ENCODE data around the gene ADAMTS9.

The ADAMTS9 gene

DNA sequence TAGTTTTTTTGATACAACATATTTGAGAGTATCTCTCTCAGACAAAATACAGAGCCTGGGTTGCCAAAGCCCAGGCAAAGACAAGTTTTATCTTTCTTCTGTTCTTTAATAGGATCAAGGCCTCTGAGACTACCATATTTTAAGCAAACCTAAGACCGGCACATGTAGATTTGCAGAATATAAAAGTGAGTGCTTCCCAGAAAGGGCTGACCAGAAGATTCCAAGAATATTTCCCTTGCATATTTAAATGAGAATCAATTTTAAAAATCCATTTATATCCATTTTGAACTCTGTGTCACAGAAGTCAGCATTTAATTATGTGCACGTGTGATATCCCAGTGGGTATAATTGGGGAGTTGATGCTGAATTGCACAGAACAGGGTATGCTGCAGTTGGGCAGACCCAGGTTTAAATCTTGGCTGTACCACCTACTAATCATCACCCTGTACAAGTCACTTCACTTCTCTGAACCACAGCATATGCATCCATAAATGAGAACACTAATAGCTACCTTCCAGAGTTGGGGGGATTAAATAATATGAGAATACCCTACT lies 191.9 kb downstream of the ADAMTS9 start:
- Histone ChIP-seq H3K27me3 (ENCODE audit: insufficient read depth, low read depth, severe bottlenecking) (no peaks in the 10 kb centered on the region), H3K9me3 (ENCODE audit: severe bottlenecking) (no peaks in the 10 kb centered on the region), H3K36me3 (no peaks in the 10 kb centered on the region), H3K27ac (no peak overlapping the region), H3K4me3 (ENCODE audit: low read depth, low read length) (no peak overlapping the region)
- no peak for DNase-seq
- TF ChIP-seq, protein P1, sequence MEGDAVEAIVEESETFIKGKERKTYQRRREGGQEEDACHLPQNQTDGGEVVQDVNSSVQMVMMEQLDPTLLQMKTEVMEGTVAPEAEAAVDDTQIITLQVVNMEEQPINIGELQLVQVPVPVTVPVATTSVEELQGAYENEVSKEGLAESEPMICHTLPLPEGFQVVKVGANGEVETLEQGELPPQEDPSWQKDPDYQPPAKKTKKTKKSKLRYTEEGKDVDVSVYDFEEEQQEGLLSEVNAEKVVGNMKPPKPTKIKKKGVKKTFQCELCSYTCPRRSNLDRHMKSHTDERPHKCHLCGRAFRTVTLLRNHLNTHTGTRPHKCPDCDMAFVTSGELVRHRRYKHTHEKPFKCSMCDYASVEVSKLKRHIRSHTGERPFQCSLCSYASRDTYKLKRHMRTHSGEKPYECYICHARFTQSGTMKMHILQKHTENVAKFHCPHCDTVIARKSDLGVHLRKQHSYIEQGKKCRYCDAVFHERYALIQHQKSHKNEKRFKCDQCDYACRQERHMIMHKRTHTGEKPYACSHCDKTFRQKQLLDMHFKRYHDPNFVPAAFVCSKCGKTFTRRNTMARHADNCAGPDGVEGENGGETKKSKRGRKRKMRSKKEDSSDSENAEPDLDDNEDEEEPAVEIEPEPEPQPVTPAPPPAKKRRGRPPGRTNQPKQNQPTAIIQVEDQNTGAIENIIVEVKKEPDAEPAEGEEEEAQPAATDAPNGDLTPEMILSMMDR (IDR thresholded peaks at IDR 0.05; ENCODE audit: low read depth, low read length): no peak

DNA sequence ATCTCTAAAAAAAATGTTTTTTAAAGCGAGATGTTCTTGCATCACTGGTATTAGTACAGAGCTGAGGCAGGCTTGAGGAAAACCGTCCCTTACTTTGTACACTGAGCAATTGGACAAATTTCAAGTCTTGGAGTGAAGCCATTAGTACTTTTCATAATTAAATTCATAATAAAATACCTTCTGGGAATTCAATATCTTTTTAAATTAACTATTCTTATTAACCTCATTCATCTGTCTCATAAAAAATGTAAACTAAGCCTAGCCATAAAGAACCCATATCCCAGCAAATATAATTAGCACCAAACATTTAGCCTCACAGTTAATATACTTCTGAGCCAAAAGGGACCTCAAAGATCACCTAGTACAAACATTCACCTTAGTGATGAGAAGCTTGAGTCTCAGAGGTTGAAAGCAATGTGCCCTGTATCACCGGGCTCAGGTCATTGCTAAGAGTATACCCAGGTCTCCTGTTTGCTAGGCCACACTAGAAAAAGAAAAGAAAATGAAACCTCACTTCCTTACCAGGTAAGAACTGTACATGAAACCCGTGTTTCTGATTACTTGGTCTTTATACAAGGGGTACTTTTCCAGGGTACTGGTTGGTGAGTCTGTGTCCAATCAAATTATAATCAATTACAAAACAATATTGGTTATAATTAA lies 192.5 kb downstream of the ADAMTS9 start:
- Histone ChIP-seq H3K27ac (no peak overlapping the region), H3K9me3 (ENCODE audit: severe bottlenecking) (no peaks in the 10 kb centered on the region), H3K36me3 (no peaks in the 10 kb centered on the region), H3K4me3 (ENCODE audit: low read depth, low read length) (no peak overlapping the region), H3K27me3 (ENCODE audit: insufficient read depth, low read depth, severe bottlenecking) (no peaks in the 10 kb centered on the region)
- TF ChIP-seq, protein P1 (IDR thresholded peaks at IDR 0.05; ENCODE audit: low read depth, low read length): no peak
- DNase-seq: no peak

DNA sequence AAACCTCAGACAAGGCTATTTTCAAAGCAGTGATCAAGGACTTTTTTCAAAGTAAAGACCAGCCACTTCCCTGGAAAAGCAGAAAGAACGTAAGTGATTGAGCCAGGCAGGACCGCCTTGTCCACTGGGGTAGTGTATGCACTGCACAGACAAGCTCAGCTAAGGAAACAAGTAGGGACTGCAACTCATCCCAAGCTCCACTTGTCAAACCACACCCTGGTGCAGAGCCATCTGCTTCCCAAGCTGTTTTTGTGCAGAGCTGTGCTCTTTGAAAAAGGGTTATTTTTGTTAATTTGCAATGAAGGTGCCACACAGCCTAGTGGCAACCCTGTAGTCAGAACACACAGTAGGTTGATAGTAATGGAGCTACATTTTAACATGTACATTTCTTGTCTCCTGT lies 193.3 kb downstream of the ADAMTS9 start:
- H3K4me3 ChIP-seq (ENCODE audit: low read depth, low read length): no peak overlapping the region
- H3K27me3 ChIP-seq (ENCODE audit: insufficient read depth, low read depth, severe bottlenecking): no peaks in the 10 kb centered on the region
- no peak for DNase-seq
- TF ChIP-seq, protein P1 (IDR thresholded peaks at IDR 0.05; ENCODE audit: low read depth, low read length): no peak
- no peak overlapping the region for H3K27ac ChIP-seq
- no peaks in the 10 kb centered on the region for H3K9me3 ChIP-seq (ENCODE audit: severe bottlenecking)
- no peaks in the 10 kb centered on the region for H3K36me3 ChIP-seq

DNA sequence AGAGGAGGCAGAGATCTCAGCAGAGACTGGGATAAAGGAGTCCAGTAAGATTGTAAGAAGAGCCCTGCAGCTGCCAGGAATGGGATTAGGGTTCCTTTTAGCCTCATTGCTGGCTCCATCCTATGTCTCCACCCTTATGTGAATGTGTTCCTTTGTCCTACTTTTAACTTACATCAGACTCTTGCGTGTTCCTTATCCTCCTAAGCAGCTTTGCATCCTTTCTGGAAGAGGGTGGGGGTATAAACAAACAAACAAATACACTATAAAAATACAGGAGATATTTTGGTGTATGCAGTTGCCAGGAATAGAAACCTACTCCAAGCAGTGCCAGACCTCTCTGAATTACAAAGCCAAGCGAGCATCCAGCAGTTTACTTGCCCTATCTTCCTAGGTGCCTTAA lies 194.7 kb downstream of the ADAMTS9 start:
- Histone ChIP-seq H3K27me3 (ENCODE audit: insufficient read depth, low read depth, severe bottlenecking) (no peaks in the 10 kb centered on the region), H3K36me3 (no peaks in the 10 kb centered on the region), H3K4me3 (ENCODE audit: low read depth, low read length) (no peak overlapping the region), H3K9me3 (ENCODE audit: severe bottlenecking) (no peaks in the 10 kb centered on the region), H3K27ac (no peak overlapping the region)
- TF ChIP-seq, protein P1 (IDR thresholded peaks at IDR 0.05; ENCODE audit: low read depth, low read length): no peak
- DNase-seq: no peak

DNA sequence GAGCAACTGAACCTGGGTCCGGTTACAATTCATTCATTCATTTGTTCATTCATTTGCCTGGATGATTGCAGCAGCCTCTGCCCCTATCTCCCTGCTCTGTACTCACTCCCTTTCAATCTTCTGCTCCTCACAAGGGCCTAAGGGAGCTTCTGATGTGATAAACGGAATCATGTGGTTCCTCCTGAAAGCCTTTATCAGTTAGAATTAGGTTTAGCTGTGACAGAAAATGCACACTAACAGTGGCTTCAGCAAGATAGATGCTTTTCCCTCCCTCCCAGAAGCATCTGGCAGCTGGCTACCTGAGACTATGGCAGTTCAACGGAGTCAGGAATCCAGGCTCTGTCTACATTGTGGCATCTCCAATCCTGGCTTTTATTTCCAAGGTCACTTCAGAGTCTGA lies 196.0 kb downstream of the ADAMTS9 start:
- no peak overlapping the region for H3K27ac ChIP-seq
- H3K9me3 ChIP-seq (ENCODE audit: severe bottlenecking): no peaks in the 10 kb centered on the region
- TF ChIP-seq, protein P1 (IDR thresholded peaks at IDR 0.05; ENCODE audit: low read depth, low read length): no peak
- H3K36me3 ChIP-seq: no peaks in the 10 kb centered on the region
- no peak for DNase-seq
- H3K4me3 ChIP-seq (ENCODE audit: low read depth, low read length): no peak overlapping the region
- H3K27me3 ChIP-seq (ENCODE audit: insufficient read depth, low read depth, severe bottlenecking): no peaks in the 10 kb centered on the region
